GM21390 (cell line): Measurements from ENCODE around the gene NUP188.

ENCODE experiments used
- ATAC-seq: cut with Tn5 transposase; IDR thresholded peaks from one replicate; pipeline ENCODE4 v1.9.1; 2021; ENCODE audit not compliant: unreplicated experiment

NUP188 gene

DNA sequence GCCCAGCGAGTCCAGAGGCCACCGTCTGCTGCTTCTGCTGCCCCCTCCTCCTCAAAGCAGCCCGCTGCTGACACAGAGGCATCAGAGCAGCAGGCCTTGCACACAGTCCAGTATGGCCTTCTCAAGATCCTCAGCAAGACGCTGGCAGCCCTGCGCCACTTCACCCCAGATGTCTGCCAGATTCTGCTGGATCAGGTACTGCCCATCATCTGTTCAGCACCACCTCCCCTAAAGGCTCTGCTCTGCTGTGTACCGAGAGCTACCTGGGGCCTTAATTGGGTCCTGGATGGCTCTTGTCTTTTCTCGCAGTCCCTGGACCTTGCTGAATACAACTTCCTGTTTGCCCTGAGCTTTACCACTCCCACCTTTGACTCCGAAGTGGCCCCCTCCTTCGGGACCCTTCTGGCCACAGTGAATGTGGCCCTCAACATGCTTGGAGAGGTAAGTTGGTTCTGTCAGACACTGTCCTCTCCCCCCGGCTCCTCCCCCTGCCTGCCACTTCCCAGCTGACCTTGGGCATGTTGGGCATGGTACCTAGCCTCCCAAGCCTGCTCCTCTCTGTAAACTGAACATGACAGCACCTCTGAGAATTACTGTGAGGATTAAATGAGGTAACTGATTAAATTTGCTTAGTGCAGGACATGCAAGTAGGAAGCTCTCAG is 58.0 kb downstream of the NUP188 start:
- ATAC-seq, result no peak

GRCh38 chr9:129006328-129007034 is 59.0 kb downstream of the NUP188 start:
- no peak for ATAC-seq

GRCh38 chr9:129007035-129007765 is 59.7 kb downstream of the NUP188 start:
- ATAC-seq, result no peak

GRCh38 chr9:129007766-129008468 is 60.4 kb downstream of the NUP188 start:
- no peak for ATAC-seq

DNA sequence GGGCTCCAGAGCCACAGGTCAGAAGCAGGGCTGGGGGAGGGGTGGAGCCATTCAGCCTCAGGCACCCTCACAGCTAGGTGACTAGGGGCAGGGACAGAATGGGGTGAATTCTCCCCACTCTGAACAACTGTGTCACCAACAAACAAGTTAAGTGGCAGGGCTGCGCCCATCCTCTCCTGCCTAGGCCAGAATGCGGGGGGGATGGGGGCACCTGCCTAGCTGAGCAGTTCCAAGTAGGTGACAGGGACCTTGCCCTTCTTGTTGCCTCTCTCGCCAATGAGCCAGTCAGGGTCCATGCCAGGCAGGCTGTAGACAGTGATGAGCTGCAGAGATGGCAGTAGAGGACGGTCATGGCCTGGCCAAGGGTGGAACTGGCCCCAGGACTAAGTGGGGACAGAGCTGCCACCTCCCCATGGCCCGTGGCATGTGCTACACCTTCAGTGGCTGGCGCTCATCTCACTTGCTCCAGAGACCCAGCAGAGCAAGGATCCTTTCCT is 61.0 kb downstream of the NUP188 start:
- no peak for ATAC-seq

- no peak for ATAC-seq
Measured at GRCh38 chr9:129008986-129009583, 61.6 kb downstream of the NUP188 start.

- no peak for ATAC-seq
Measured at GRCh38 chr9:129009584-129010141, 62.2 kb downstream of the NUP188 start.

DNA sequence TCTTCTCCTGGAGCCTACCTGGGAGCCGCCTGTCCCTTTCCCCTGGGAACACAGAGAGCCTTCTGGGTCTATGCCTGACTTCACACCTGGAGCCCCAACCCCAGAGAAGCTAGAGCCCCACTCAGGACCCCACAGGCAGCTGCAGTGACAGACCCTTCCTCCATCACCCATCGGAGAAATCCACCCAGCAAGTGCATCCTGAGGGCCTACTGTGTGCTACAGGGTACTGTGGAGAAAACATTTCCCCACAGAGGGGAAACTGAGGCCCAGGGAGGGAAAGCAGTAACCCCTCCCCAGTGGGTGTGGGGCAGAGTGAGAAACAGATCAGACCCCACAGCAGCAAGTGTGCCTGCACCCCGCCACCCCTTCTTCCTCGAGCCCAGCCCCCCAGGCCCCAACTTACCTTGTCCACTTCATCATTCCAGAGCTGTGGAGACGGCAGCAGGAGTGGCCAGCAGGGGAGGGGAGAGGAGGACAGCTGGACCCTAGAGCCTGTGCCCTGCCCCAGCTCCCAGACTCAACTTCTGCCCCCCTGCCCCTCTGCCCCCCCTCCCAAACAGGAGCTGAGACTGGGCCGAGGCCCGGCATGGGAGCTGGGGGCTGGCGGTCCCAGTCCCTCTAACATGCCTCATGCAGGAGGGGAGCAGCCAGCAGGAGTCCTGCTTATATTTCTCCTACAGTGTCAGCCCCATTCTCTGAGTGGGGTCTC is 62.9 kb downstream of the NUP188 start:
- ATAC-seq, result no peak

DNA sequence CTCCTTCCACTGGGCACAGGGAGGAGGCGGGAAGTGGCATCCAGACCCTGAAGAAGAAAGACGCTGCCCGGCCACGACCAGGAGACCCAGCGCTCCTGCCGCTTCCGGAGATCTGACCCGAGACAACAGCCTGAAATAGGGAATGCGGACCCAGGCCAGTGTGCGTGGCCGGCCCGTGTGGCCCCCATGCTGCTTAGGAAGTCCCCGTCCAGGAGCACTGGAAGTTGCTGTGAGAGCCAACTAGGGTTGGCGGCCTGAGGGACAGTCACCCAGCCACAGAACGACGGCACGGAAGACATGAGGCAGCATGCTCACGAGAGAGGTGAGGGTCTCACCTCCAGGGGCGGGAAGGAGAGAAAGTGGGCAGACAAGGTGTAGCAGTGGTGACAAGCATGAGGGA is 63.7 kb downstream of the NUP188 start:
- ATAC-seq, result no peak

GRCh38 chr9:129011761-129012181 is 64.3 kb downstream of the NUP188 start:
- no peak for ATAC-seq

DNA sequence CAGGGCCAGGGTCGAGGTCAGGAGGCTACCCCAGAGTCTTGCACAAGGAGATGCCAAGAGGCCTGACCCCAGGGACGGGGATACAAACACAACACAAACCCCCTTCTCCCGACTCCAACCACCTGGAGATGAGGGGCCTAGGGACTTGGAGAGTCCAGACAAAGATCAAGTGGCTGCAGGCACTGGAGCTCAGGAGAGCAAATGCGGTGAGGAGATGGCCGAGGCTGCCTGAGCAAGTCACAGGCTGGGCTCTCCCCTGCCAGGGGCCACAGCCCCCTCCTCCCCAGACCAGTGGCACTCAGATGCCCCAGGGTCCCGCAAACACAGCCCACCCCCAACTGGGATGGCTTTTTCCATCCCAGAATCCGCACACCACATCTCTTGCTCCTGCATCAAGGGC is 64.8 kb downstream of the NUP188 start:
- ATAC-seq, result no peak

DNA sequence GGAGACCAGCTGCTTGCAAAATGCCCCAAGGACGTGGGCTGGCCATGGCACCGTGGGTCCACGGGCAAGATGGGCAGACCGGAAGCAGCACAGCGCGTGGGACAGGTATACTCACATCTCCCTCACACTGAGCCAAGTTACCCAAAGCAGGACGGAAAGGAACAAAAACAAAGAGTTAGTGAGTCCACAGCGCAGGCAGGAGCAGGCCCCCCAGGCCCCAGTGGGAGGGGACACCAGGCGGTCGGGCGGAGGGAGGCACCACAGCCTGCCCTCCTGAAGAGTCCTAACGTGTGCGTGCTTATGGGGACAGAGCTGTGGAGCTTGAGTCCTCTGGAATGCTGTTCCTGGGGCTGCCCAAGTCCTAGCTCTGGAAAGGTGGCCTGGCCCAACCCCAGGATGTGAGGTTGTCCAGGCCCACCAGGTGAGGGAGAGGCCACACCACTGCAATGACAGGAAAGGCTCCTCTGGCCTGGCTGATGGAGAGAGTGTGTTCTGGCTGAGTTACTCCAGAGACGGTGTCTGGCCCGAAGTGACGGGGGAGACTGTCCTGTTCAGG is 65.5 kb downstream of the NUP188 start:
- ATAC-seq, result no peak

- ATAC-seq, result no peak
Measured at GRCh38 chr9:129013674-129014073, 66.2 kb downstream of the NUP188 start.

DNA sequence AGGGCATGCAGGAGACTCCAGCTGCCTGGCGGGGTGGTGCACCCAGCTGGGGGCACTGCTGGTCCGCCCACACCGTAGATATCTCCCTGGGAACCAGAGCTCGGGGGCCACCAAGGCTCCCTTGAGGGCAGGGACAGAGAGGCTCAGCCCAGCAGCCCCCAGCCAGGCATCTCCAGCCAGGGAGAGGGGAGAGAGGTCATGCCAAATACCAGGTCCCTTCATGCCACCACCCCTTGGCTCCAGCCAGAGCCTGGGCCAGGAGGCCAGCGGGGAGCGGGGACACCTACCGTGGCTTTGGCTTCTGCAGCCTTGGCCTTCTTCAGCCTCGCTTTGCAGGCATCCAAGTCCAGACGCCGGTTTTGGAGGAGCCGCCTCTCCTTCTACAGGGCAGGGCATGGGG is 66.6 kb downstream of the NUP188 start:
- ATAC-seq, result no peak

GRCh38 chr9:129014608-129015007 is 67.1 kb downstream of the NUP188 start:
- no peak for ATAC-seq

DNA sequence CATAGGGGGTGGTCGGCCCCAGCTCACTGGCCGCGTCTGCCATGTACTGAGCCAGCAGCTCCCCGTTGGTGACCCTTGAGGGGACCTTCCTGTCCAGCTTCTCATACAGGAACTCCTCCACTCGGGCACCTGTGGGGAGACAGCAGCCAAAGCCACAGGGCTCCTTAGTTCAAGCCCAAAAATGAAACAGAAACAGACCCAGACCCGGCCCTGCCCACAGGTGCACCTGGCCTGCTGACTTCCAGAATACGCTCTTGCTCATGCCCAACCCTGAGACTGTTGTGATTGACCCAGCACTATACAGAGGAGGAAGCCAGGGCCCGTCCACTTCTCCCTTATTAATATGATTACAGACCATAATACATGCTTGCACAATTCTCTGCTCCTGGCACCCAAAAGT is 73.6 kb downstream of the NUP188 start:
- ATAC-seq, result peak; percentile 73

GRCh38 chr9:129022037-129022436 is 74.5 kb downstream of the NUP188 start:
- ATAC-seq, result no peak

DNA sequence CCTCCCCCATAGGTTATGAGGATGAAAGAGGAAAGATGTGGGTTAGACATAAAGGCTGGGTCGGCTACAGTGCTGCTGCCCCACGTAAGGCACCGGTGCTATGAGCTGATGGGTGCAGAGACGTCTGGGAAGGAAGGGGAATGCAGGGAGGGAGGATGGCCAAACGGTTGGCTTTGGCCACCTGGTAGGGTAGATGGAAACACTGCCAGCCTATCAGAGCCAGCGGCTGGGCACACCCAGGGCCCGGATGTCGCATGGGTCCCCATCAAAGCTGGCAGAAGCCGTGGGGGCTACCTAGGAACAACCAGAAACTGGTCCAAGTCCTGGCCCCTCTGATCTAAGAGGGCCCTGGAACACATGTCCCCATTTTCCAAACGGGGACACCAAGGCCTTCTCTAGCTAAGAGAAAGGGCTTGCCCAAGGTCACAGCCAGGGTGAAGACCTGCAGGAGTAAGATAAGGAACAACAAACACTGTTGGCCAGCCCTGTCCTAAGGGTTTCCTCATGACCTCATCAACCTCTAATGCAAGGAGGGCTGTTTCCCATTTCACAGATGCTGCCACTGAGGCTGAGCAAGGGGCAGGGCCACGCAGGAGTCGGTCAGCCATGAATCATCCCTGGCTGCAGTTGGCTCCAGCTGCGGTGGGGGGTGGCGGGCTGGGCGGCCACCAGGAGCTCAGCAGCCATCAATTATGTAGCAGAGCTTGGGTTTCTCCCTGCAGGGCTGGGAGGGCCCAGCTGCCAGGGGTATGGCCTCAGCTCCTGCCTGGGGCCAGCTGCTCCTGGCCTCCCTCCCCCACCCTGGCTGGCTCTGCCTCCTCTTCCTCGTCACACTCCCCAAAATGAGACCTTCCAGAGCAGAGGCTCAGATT is 75.8 kb downstream of the NUP188 start:
- ATAC-seq, result no peak

GRCh38 chr9:129023908-129024233 is 76.4 kb downstream of the NUP188 start:
- ATAC-seq, result no peak
